NCI-H1930 (cell line): ENCODE measurements around the gene LRRFIP2.
"Not testable (repeated sequence)": the region's sequence is repeated elsewhere in the genome, so short reads cannot be mapped to it uniquely, and the experiment has no call there.

Source experiments
- DNase-seq, 2 experiments: peaks; one replicate each; lab custom pipeline; 2025; lab: John Stamatoyannopoulos, UW

LRRFIP2 gene

DNA sequence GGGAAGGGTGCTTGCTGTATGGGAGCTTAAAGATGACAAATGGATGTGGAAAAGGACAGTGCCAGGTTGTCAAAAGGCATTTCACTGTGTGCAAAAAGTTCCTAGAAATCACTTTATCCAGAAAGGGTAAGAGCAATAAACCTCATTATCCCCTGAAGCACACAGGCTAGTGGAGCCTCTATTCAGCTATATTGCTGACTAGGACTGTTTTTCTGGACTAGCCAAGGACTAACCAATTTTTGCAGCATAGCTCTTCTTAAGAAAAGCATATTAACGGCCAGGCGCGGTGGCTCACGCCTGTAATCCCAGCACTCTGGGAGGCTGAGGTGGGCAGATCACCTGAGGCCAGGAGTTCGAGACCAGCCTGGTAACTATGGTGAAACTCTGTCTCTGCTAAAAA, 116.3 kb downstream of the LRRFIP2 start:
- no peak for DNase-seq

DNA sequence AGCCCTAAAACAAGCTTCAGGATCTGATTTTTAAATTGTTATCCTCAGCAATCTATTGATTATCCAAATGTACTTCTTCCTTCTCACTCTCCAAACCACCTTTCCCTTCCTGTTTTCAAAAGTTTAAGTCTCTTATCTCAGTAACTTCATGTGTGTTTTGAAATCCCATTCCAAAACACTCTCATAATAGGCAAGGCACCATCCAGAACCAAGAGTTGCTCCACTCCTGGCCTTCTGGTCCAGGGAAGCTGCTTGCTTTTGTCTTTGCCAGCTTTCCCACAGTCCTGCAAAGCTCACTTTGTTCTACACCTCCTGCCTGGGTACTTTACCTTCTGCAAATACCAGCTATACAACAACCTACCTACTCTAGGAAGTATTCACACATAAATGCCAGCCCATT, 117.6 kb downstream of the LRRFIP2 start:
- DNase-seq: no peak

DNA sequence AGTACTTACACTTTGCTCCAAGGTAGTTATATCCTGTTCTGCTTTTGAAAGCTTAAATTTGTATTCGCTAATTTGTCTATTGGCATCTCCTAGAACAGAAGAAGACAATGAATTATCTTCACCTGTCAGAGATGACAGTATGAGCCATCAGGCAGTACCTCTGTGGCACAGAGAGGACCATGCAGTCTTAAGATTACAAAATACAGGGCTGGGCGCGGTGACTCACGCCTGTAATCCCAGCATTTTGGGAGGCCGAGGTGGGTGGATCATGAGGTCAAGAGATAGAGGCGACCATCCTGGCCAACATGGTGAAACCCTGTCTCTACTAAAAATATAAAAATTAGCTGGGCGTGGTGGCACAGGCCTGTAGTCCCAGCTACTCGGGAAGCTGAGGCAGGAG, 119.3 kb downstream of the LRRFIP2 start:
- DNase-seq: not testable (repeated sequence)

DNA sequence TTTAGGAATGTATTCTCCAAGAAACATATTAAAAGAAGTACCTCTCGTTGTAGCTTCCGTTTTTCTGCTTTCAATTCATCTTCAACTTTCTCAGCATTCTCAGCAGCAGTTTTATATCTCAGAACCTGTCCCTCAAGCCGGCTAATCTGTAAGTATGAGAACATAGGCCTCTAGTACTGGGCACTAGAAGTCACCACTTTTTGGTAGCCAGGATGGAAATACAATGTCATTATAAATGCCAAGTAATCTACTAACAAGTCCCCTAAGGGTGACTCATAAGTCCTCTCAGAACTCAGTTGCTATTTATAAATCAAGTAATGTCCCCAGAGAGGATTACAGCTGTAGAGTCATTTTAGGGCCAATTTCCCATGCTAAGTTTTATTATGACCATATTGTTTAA, 120.0 kb downstream of the LRRFIP2 start:
- DNase-seq: no peak

DNA sequence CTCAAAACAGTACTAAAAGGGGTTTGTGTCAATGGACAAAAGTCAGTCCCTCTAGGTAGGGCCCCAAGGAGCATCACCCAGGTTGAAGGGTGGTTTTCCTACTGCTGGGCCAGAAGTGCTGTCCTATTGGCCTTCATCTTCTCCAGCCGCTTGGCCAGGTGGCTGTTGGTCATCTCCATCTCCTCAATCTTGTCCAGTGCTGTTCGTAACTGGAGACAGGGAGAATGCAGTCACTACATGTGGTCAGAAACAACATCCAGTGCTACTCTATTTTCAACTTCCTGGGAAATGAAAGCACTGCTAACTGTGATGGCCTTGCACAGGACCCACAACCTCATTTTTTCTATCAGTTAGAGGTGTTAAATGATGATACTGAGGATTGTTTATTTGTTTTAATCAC, 120.6 kb downstream of the LRRFIP2 start:
- no peak for DNase-seq

DNA sequence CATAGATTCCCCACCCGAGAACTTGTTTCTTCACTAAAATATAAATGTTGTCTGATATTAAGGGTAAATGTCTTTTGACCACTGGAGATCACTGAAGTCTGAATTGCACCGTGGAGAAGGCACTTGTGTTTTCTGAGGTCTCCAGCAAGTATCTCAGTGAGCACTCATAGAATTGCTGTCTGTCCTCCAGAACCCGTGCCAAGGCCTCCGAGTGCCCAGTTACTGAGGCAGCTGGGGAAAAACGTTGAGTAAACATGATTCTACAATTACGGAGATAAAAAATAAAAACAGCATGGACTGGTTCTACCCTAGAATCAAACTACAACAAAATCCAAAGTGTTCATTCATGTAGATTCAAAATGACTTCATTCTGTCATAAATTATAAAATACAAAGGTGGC, 121.0 kb downstream of the LRRFIP2 start:
- no peak for DNase-seq

DNA sequence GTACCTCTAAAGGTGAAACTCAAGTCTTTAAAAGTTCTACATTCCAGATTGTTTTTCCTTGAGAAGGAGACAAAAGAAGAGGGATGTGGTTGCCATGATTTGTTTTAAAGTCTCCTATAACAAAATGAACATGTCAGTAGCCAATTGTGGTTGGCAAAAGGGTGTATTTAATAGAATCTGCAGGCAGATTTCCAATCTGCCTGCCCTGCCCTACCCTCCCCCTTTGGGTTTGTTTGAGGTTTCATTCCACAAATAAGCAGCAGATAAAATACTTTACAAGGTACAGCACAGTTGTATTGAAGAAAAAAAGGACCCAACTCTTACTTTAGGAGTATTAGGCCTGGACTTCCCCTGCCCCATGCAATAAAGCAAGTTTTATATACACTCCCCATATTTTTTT, 121.5 kb downstream of the LRRFIP2 start:
- DNase-seq: no peak

DNA sequence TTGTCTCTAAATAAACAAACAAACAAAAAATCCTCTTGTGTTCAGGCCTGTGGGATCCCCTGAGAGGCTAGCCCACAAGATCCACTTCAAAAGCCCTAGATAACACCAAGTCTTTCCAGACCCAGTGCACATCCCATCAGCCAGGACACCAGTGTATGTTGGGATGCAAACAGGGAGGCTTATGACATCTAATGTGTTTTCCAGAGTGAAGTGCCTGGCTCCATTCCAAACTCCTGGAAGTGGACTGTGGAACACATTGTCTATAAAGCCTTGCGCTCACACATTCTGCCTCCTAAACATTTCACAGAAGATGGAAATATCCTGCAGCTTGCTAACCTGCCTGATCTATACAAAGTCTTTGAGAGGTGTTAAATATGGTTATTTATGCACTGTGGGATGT, 124.1 kb downstream of the LRRFIP2 start:
- DNase-seq: no peak

DNA sequence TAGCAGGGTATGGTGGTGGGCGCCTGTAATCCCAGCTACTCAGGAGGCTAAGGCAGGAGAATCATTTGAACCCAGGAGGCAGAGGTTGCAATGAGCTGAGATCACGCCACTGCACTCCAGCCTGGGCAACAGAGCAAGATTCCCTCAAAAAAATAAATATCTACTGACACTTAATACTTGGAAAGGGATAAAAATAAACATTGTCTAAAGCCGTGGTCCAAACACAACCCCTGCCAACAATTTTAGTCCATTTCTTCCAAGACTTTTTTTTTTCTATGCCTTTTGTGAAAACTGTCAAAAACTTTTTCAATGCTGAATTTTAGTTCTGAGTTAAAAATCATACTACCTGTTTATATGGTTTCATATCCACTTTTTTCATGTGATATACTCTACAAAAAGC, 131.7 kb downstream of the LRRFIP2 start:
- DNase-seq: not testable (repeated sequence)

DNA sequence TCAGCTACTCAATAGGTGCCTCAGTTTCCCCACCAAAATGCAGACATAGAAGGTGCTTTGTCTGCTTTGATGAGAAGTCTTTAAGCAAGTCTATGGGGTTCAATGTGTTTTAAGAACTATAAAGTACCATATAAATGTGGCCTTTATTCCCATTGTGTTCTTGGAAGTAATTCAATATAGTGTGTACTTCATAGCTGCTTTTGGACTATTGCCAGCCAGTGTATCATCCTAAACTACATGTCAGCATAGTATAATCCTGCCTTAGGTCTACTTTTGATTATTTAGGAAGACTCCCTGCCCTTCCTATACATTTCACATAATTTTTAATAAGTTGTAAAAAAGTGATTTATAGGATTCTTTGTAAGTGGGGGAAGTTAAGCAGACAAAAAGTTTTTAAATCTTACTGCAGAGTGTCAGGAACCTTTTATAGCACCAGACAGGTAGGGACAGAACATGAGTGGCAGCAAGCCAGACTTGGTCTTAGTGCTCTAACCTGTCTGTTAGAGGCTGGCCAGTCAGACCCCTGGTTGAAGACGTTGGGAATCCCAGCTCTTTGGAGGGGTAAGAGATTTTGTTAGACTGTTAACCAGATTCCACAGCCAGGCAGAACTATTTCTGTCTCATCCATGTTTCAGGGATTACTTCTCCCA, 132.7 kb downstream of the LRRFIP2 start:
- no peak for DNase-seq

DNA sequence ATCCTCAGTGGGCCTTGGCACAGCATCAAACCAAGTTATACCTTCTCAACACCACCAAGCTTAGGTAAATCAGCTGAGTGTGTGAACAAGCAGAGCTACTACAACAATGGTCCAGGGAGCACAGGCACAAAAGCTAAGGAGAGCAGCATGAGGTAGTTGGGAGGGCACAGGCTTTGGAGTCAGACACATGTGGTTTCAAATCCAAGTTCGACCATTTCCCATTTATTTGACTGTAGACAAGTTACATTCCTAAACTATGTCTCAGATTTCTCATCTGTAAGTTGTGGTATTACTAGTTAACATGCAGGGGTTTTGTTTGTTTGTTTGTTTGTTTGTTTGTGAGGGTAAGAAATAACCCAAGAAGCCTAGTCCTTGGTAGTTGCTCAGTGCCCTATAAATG, 134.2 kb downstream of the LRRFIP2 start:
- no peak for DNase-seq

DNA sequence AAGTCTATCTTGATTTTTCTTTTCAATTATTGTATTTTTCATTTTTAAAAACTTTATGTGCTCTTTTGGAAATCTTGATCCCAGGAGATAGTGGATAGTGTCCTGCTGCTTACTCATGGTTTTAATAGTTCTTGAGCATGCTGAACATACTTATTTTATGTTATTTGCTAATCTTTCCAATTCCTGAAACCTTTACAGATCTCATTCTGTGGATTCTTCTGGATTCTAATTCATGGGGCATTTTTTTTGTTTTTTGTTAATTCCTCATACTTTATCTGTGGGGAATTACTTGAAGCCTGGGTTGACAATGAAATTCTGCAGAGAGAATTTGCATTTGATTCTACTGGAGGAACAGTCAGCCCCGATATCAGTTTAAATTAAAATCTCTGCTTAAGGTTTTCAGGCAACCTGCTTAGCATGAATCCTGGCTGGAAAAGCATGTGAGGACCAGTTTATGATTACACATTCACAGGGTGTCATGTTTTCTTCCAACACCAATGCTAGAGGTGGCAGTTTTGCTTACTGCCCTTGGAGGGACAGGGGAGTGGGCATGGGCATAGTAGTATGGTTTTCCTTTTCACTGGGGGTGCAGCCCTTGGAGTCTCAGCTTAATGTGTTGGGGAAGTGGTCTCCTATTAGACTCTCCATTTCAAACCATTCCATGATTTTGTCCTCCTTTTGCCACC, 135.1 kb downstream of the LRRFIP2 start:
- no peak for DNase-seq

DNA sequence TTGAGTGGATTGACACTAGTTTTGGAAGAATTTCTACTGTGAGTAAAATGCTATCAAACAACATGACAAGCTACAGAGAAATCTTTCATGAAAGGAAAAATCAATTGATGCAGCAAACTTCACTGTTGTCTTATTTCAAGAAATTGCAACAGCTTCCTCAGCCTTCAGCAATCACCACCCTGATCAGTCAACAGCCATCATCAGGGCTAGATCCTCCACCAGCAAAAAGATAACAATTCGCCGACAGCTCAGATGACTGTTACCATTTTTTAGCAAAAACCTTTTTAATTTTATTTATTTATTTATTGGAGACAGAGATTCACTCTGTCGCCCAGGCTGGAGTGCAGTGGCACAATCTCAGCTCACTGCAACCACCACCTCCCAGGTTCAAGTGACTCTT, 137.0 kb downstream of the LRRFIP2 start:
- DNase-seq: no peak

DNA sequence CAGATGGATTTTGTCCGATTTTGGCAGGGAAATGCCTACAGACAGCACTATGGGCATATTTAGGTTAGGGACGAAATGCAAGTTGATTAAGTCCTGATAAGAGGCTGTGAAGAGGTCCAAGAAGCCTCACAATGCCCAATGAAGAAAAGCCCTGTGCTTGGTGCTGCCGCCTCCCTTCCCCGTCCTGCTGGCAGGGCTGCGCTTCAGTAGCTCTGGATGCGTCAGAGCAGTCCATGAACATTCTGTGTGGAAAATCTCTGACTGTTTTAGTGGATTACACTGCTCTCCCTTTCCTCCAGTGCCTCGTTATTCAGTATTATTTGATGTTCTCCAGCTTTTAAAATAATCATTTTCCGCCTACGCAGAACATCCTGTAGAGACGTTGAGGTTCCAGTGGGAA, 141.4 kb downstream of the LRRFIP2 start:
- no peak for DNase-seq

DNA sequence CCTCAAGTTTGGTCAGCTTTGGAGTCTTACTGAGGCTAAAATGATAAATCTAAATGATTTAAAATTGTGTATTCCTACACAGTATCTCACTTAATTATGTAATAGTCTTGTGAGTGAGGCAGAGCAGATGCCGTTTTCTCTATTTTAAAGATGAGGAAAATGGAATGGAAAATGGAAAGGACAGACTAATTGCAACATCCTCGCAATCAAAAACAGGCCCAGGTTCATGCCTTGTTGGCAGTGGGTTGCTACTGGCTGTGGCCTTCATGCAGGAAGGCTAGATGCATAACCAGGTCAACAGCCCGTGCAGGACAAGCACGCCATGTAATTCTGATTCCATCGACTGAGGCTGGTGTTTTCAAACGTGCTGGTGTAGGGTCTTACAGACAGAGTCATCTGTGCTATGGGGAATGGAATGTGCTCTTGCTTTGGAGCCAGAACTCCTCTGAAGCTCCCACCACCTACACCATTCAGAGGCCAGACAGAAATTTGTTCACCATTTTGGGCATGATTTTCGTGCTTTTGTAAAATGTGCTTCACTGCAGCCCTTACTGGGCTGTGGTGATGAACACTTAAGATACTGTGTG, 143.2 kb downstream of the LRRFIP2 start:
- no peak for DNase-seq

DNA sequence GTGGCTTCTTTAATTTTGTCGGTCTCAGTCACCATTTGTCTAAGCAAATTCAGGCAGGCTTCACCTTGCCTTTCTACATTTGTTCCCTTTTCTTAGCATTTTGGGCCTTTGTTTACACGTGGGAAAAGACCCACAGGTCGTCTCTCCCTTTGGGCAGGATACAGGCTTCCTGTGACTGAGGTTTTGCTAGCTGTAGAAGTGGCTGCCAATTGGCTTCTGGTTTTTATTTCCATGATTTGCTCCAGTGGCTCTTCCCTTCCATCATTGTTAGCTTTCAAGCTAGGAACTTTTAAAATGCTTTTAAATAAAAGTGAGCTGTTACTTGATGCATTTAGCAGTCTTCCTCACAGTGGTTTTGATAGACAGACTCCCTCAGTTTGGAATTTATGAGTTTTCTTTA, 143.8 kb downstream of the LRRFIP2 start:
- DNase-seq: no peak

DNA sequence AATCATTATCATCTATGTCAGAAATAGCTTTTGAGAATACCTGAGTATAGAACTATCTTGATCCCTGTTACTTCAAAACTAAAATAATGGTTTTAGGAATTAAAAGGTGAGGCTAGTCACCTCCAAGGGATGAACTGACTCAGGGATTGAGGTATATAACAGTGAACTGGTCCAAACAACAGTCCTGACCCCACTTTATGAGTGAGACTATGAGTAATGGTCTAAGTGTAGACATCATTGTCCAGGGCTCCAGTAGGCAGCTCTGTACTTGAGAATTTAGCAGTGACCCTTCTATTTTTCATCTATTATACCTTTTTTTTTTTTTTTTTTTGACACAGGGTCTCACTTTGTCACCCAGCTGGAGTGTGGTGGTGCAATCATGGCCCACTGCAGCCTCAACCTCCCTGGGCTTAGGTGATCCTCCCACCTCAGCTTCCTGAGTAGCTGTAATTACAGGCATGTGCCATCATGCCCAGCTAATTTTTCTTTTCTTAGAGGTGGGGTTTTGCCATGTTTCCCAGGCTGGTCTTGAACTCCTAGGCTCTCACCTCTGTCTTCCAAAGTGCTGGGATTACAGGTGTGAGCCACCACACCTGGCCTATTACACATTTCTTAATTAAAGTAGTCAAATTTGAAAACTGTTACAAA, 144.7 kb downstream of the LRRFIP2 start:
- no peak for DNase-seq

DNA sequence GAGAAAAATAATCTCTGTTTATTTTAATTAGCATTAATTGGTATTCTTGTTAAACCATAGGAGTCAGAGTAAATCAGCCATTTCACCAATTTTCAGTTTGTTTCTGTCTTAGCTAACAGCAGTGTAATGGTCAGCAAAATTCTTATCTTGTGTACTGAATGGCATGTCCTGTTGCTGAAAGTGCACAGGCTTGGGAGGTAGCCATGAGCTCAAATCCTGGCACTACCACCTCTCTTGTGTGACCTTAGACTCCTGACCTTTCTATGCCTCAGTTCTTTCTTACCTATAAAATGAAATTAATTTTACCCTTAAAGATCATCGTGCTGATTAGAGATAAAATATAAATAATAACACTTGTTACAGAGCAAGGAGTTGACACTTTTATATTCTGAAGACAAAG, 145.3 kb downstream of the LRRFIP2 start:
- DNase-seq: no peak

DNA sequence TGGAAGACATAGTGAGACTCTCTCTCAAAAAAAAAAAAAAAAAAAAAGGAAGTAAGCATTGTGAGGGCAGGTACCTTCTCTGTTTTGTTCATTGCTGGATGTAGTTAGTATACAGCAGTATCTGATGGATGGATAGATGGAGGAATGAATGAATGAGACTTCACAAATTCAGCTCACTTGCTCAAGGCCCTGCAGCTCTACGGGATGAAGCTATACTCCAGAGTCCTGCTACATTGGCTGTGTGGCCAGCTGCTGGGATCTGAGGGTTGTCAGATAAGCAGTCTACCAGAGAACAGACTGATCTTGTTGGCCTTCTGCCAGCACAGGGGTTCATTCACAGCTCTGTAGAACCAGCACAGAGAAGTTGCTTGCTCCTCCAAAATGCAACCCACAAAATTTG, 146.1 kb downstream of the LRRFIP2 start:
- DNase-seq: no peak

DNA sequence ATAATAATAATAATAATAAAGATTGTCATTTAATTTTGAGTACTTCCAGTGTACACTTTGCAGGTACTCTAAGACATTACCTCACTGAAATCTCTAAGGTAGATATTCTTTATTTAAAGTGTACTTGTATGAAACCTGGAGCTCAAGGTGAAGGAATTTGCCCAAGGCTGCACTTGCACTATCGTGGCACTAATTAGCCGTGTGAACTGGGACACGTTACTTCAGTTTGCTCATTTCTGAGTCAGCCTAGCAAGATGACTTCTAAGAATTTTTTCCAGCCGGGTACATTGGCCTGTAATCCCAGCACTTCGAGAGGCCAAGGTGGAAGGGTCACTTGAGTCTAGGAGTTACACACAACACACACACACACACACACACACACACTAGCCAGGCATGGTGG, 147.5 kb downstream of the LRRFIP2 start:
- DNase-seq: no peak

DNA sequence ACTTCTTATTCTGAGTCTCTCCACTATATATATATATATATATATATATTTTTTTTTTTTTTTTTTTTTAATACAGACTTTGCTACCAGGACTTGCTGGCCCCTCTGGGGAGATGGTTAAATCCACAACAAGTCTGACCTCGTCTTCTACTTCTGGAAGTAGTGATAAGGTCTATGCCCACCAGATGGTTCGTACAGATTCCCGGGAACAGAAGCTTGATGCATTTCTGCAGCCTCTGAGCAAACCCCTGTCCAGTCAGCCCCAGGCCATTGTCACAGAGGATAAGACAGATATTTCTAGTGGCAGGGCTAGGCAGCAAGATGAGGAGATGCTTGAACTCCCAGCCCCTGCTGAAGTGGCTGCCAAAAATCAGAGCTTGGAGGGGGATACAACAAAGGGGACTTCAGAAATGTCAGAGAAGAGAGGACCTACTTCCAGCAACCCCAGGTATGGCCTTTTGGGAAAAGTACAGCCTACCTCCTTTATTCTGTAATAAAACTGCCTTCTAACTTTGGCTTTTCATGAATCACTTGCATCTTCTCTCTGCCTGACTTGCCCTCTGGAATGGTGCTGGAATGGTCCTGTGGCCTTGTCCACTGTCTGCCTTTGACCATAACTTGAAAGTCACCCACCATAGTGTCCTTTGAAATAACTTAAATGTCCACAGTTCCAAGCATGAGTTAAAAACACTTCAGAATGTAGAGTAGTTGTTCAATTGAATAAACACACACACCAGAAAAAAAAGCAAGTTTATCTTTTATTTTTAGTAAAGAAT, 148.6 kb downstream of the LRRFIP2 start:
- DNase-seq: no peak

DNA sequence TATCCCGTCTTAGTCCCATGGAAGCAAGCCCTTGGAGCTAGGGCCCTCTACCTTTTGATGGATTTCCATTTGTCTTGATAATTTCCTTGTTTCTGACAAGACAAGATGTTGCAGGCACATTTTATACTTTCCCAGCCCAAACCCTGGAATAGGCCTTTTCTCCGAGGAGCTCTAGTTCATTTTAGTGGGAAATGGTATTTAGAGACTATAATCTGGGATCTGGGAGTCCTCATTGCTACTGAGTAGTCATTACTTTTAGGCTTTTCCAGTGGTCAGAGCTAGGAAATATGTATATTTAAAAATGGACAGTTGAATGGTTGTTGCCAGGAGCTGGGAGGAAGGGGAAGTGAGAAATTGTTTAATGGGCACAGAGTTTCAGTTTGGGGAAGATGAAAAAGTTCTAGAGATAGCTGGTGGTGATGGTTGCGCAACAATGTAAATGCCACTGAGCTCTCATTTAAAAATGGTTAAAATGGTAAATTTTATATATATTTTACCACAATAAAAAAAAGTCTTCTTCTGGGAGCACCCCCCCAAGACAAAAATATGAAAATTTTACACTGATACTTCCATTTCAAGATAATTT, 149.5 kb downstream of the LRRFIP2 start:
- no peak for DNase-seq
